Skeletal muscle tissue (tissue), 4 donors: ENCODE measurements around the gene SAMHD1. TPM values are rescaled to one million over a fixed set of nuclear protein-coding genes. Genes with fewer than 3 reads are reported as not detected.
A peak's percentile ranks its signal among the peaks of the same experiment; 100 is the strongest.
"Not testable (repeated sequence)": the region's sequence is repeated elsewhere in the genome, so short reads cannot be mapped to it uniquely, and the experiment has no call there.

Source experiments
- H3K27ac ChIP-seq: one replicate; pipeline ENCODE4 v1.7.0; 2013; ENCODE audit warnings: mild to moderate bottlenecking, low read depth, low read length, inconsistent platforms
- H3K27me3 ChIP-seq, 3 donors: one replicate each; pipeline ENCODE4 v1.7.0; 2013; ENCODE audit warnings: low read length in 3 of 3; ENCODE audit not compliant: control insufficient read depth in 3 of 3, insufficient read depth in 3 of 3
- H3K36me3 ChIP-seq, 3 donors: one replicate each; pipeline ENCODE4 v1.7.0; 2013; ENCODE audit warnings: low read length in 3 of 3; ENCODE audit not compliant: control insufficient read depth in 3 of 3, insufficient read depth in 3 of 3
- H3K4me1 ChIP-seq, 3 donors: one replicate each; pipeline ENCODE4 v1.7.0; 2013; ENCODE audit warnings: low read length in 3 of 3, mild to moderate bottlenecking in 3 of 3; ENCODE audit not compliant: control insufficient read depth in 3 of 3, insufficient read depth in 3 of 3
- H3K4me3 ChIP-seq, 3 donors: one replicate each; pipeline ENCODE4 v1.7.0; 2013; ENCODE audit warnings: low read length in 3 of 3
- H3K9ac ChIP-seq, 3 donors: one replicate each; pipeline ENCODE4 v1.7.0; 2013; ENCODE audit warnings: low read length in 3 of 3, mild to moderate bottlenecking in 3 of 3, moderate library complexity in 2 of 3, low read depth in 1 of 3
- H3K9me3 ChIP-seq, 3 donors: one replicate each; pipeline ENCODE4 v1.7.0; 2013; ENCODE audit warnings: low read length in 3 of 3; ENCODE audit not compliant: control insufficient read depth in 3 of 3
- total RNA-seq: library from RNA; depleted of rRNA; stranded (reverse); fragments of >200 nt; gene quantifications from one replicate; pipeline ENCODE4 v1.2.3, GENCODE V29; 2014
- donor health status: Osteomylitis.

Gene SAMHD1
- total RNA-seq, 1 donor from 2014 or later: 45.9 TPM

DNA sequence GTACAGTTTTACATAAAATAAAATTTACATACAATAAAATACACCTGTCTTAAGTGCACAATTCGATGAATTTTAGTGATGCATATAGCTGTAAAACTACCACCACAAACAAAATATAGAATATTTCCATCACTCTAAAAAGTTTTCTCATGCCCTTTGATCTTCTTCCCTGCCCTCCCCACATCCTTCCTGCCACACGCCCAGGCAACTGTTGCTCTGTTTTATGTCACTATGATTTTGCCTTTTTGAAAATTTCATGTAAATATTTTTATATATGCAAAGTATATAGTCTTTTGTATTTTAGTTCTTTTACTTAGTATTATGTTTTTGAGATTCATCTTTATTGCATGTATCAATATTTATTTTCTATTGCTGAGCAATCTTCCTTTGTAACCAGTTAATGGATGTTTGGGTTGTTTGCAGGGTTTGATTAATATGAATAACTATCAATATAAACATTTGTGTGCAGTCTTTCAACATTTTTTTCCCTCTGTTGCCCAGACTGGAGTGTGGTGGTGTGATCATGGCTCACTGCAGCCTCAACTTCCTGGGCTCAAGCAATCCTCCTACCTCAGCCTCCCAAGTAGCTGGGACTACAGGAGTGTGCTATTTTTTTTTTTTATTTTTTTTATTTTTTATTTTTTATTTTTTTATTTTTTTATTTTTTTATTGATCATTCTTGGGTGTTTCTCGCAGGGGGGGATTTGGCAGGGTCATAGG lies 23.8 kb upstream of the SAMHD1 start:
- H3K9me3 ChIP-seq: no peaks in the 10 kb centered on the region
- H3K27me3 ChIP-seq: no peaks in the 10 kb centered on the region
- H3K9ac ChIP-seq: no peak overlapping the region
- no peak overlapping the region for H3K27ac ChIP-seq
- no peaks in the 10 kb centered on the region for H3K36me3 ChIP-seq
- H3K4me3 ChIP-seq: no peak overlapping the region
- H3K4me1 ChIP-seq: no peaks in the 10 kb centered on the region

DNA sequence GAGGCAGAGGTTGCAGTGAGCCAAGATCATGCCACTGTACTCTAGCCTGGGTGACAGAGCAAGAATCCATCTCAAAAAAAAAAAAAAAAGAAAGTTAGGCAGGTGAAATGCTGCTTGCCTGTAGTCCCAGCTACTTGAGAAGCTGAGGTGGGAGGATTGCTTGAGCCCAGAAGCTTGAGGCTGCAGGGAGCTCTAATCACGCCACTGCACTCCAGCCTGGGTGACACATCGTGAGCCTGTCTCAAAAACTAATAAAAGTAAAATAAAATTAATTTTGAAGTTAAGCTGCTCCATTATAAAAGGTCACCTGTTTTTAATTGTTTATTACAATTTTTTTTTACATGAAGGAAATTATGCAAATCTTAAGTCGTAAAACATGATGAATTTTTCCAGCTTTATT lies 23.2 kb upstream of the SAMHD1 start:
- no peaks in the 10 kb centered on the region for H3K9me3 ChIP-seq
- H3K36me3 ChIP-seq: no peaks in the 10 kb centered on the region
- H3K4me1 ChIP-seq: no peaks in the 10 kb centered on the region
- H3K27ac ChIP-seq: no peak overlapping the region
- no peak overlapping the region for H3K4me3 ChIP-seq
- H3K27me3 ChIP-seq: no peaks in the 10 kb centered on the region
- H3K9ac ChIP-seq: no peak overlapping the region

DNA sequence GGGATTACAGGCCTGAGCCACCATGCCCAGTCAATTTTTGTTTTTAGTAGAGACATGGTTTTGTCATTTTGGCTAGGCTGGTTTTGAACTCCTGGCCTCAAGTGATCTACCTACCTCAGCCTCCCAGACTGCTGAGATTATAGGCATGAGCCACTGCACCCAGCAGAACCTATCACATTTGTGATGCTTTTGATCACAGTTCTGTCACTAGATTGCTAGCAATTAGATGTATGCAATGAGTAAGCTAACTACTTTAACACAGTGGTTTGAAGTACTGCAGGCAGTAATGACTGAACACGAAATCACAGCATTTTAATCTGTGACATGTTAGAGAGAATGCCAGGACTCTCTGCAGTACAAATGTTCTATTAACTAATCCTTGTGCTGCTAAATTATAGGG lies 19.6 kb upstream of the SAMHD1 start:
- no peak overlapping the region for H3K4me3 ChIP-seq
- no peaks in the 10 kb centered on the region for H3K36me3 ChIP-seq
- no peaks in the 10 kb centered on the region for H3K27me3 ChIP-seq
- no peak overlapping the region for H3K9ac ChIP-seq
- H3K27ac ChIP-seq: no peak overlapping the region
- no peaks in the 10 kb centered on the region for H3K9me3 ChIP-seq
- no peaks in the 10 kb centered on the region for H3K4me1 ChIP-seq

DNA sequence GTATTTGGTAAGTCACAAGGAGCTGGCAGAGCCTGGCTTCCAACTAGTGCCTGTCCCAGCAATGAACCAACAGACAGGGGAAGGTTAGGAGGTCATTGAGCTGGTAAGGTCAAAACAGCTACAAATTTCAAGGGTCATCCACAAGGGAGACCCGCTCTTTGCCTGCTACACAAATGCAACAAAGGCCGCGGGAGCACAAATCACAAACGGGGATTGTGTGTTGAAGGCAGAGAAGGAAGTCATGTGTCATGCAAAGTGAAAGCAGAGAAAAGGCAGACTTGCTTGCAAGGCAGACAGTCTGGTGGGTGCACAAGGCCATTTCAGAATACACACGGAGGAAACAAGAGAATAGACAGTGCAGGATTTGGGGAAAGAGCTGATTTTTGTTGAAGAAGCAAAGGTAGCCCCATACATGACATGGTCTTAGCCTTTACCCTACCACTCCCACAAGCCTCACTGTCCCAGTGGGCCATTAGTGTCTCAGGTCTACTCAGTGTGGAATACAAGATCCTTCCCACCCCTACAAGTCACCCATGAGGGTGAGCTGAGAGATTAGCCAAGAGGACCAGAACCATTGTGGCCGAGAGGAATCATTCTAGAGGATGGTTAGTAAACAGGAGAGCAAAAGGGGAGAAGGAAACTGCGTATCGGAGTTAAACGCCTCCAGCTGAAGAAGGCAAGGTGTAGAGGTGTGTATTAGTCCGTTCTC lies 18.1 kb upstream of the SAMHD1 start:
- no peaks in the 10 kb centered on the region for H3K27me3 ChIP-seq
- H3K4me1 ChIP-seq: no peaks in the 10 kb centered on the region
- no peaks in the 10 kb centered on the region for H3K9me3 ChIP-seq
- no peaks in the 10 kb centered on the region for H3K36me3 ChIP-seq
- no peak overlapping the region for H3K9ac ChIP-seq
- H3K27ac ChIP-seq: peak overlapping the region; percentile 25
- H3K4me3 ChIP-seq: no peak overlapping the region

DNA sequence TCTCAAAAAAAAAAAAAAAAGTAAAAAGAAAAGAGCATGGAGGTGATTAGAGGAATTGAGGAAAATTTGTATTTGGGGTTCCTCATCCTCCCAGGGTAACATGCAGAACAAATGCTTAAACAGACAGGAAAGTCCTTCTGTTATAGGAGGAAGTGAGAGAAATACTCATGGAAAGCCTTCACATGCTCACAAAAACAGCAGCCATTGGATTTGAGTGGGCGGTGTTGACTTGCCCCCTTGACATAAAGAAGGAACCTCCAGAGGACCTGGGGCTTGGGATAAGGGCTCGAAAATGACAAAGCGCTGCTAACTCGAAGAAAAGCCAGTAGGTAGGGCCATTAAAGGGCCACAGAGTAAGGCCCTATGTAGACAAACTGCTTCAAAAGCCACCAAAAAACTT lies 17.5 kb upstream of the SAMHD1 start:
- H3K4me1 ChIP-seq: no peaks in the 10 kb centered on the region
- no peaks in the 10 kb centered on the region for H3K9me3 ChIP-seq
- no peak overlapping the region for H3K9ac ChIP-seq
- H3K4me3 ChIP-seq: no peak overlapping the region
- peak overlapping the region; percentile 25 for H3K27ac ChIP-seq
- H3K27me3 ChIP-seq: no peaks in the 10 kb centered on the region
- no peaks in the 10 kb centered on the region for H3K36me3 ChIP-seq

DNA sequence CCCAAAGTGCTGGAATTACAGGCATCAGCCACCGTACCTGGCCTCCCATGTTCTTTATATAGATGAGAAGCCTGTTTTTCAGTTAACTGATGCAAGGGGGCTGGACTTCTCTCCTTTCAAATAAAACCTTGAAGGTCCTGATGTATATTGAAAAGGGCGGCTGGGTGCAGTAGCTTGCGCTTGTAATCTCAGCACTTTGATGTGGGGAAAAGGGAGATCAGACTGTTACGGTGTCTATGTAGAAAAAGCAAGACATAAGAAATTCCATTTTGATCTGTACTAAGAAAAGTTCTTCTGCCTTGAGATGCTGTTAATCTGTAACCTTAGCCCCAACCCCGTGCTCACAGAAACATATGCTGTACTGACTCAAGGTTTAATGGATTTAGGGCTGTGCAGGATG lies 16.1 kb upstream of the SAMHD1 start:
- Histone ChIP-seq H3K9ac (no peak overlapping the region), H3K9me3 (no peaks in the 10 kb centered on the region)

DNA sequence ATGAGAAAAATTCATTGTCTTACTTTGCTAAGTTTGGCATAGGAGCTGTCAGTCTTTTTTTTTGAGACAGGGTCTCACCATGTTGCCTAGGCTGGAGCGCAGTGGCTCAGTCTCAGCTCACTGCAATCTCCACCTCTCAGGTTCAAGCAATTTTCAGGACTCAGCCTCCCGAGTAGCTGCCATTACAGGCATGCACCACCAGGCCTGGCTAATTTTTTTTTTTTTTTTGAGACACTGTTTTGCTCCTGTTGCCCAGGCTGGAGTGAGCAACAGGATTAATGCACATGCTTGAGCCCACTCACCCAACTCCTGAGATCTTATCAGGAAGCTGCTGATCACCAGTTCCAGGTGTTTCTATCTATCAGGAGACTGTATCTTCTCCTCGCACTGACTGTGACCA lies 15.5 kb upstream of the SAMHD1 start:
- not testable (repeated sequence) for H3K27me3 ChIP-seq, H3K9ac ChIP-seq, H3K4me1 ChIP-seq, H3K9me3 ChIP-seq, H3K4me3 ChIP-seq, H3K36me3 ChIP-seq, H3K27ac ChIP-seq

More for the DNA sequence above, 16.1 kb upstream of the SAMHD1 start:
- no peaks in the 10 kb centered on the region for H3K4me1 ChIP-seq
- no peaks in the 10 kb centered on the region for H3K27me3 ChIP-seq
- H3K36me3 ChIP-seq: no peaks in the 10 kb centered on the region
- no peak overlapping the region for H3K4me3 ChIP-seq
- no peak overlapping the region for H3K27ac ChIP-seq

DNA sequence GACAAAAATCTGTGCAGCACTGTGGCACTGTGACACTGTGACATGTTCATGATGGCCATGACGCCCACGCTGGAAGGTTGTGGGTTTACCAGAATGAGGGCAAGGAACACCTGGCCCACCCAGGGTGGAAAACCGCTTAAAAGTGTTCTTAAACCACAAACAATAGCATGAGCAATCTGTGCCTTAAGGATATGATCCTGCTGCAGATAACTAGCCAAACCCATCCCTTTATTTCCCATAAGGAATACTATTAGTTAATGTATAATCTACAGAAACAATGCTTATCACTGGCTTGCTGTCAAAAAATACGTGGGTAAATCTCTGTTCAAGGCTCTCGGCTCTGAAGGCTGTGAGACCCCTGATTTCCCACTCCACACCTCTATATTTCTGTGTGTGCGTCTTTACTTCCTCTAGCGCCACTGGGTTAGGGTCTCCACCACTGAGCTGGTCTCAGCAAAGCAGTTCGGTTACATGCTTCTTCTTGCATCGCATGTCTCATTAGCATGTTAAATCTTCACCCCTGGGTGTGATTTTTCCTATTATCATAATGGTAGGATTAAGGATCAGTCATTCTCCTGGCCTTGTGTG lies 10.9 kb upstream of the SAMHD1 start:
- H3K36me3 ChIP-seq, H3K27ac ChIP-seq, H3K27me3 ChIP-seq, H3K4me3 ChIP-seq, H3K9me3 ChIP-seq, H3K4me1 ChIP-seq, H3K9ac ChIP-seq: not testable (repeated sequence)

DNA sequence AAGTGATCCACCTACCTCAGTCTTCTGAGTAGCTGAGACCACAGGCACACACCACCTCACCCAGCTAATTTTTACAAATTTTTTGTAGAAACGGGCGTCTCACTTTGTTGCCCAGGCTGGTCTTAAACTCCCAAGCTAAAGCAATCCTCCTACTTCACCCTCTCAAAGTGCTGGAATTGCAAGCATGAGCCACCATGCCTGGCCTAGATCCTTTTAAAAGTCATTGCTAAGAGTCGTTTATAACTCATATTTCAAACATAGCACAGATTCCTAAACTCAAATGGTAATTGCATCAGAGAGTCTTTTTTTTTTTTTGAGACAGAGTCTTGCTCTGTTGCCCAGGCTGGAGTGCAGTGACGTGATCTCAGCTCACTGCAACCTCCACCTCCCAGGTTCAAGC lies 7.7 kb upstream of the SAMHD1 start:
- Histone ChIP-seq H3K4me3 (no peak overlapping the region), H3K9ac (no peak overlapping the region), H3K27ac (no peak overlapping the region), H3K36me3 (no peaks in the 10 kb centered on the region), H3K27me3 (no peaks in the 10 kb centered on the region), H3K4me1 (peaks cover 0 to 6% (median 0%) of the 10 kb centered on the region in 3 donors), H3K9me3 (no peaks in the 10 kb centered on the region)

DNA sequence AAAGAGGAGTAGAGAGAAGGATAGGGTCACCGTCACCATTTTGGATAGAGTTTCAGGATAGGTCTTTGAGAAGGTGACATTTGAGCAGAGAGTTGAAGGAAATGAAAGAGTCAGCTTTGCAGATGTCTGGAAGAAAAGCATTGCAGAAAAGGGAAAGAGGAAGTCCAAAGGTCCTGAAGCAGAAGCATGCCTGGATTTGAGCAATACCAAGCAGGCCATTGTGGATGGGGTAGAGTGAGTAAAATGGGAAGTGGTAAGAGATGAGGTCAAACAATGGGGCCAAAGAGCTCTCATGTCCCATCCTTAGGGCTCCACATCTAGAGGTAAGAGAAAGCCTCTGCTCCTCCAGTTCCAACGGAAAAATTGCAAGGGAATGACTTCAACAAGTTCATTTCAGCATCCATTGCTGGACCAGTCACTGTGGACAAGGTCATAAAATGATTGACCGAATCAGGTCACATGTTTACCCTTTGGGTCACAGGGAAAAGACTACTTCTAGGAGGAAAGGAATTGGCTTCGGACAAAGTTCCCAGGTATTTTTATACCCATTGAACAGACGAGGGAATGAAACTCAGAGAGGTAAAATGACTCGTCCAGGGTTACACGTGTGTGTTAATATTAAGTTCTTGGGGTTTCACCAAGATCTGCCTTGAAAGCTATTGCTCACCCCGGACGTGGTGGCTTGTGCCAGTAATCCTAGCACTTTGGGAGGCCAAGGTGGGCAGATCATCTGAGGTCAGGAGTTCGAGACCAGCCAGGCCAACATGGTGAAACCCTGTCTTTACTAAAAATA lies 6.6 kb upstream of the SAMHD1 start:
- no peaks in the 10 kb centered on the region for H3K9me3 ChIP-seq
- no peaks in the 10 kb centered on the region for H3K27me3 ChIP-seq
- no peaks in the 10 kb centered on the region for H3K36me3 ChIP-seq
- no peak overlapping the region for H3K27ac ChIP-seq
- no peak overlapping the region for H3K4me3 ChIP-seq
- peaks cover 0 to 6% (median 0%) of the 10 kb centered on the region in 3 donors for H3K4me1 ChIP-seq
- no peak overlapping the region for H3K9ac ChIP-seq
